NCI-H1436 treated with DMSO at 0.1 percent for 48 hours (cell line): ENCODE measurements around the gene TUBE1.
"Not testable (repeated sequence)": the region's sequence is repeated elsewhere in the genome, so short reads cannot be mapped to it uniquely, and the experiment has no call there.

Experiments
- DNase-seq: peaks from one replicate; lab custom pipeline; 2025; lab: John Stamatoyannopoulos, UW

The TUBE1 gene

GRCh38 chr6:112061605-112062004 lies 25.7 kb downstream of the TUBE1 start:
- DNase-seq = no peak

DNA sequence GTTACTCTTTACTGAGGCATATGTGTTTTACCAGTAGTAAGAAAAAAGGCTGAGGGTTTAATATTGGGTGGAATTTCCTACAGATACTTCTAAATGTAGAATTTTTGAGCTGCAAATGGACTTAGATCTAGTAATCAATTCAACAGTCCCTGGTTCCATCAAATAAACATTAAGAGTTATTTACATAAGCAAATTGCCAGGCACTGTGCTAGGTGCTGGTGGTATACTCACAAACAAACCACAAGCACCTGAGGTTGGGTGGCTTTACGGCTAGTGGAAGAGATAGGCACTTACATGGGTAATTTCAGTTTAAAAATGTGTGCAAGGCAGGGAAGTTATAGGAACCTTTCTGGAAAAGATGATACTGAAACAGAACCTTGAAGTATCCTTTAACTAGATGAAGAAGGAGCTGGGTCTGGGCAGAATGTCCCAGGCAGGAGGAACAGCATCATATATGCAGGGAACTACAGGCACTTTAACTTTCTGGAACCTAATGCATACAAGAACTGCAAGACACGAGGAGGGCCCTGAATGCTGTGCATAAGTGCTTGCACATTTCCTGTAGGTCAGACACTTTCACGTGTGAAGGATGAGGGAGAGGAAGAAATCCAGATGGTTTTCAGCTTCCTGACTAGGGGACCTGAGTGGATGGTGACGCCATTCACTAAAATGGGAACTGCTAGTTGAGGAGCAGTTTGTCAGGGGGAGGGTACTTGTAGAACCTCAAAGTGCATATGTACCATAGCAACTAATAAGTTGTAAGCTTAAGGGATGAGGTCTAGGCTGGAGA lies 28.8 kb downstream of the TUBE1 start:
- no peak for DNase-seq

DNA sequence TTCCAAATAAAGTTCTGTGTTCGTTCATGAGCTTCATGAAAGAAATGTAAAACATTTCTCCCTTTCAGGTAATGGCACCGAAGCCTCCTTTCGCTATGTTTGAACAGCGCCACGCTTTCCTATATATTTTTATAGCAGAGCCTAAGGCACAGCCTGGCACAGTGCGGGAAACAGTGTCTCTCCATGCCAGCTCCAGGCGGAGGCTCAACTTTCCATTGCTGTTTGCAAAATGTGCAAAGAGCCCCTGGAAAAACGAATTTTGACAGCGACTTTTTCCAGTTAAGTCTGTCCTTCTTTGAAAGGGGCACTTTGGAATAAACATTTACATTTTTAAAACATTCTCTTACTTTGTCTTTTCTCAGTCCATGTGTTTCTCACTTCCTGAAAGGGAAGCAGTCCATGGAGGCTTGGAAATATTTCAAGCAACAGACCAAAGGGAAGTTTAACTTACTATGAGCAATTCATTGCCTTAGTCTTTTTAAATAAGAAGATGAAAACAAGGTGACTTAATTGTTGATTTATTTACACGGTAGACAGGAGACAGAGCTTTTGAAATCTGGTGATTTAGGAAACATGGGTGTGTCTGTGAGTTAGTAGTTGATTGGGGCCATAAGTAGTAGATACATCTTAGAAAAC lies 32.6 kb downstream of the TUBE1 start:
- no peak for DNase-seq

GRCh38 chr6:112054001-112054400 lies 33.3 kb downstream of the TUBE1 start, which contains the start of gene CCN6:
TSS of gene CCN6 (plus strand) at chr6:112054104. CDS start at chr6:112054358, 254 bp downstream.
- no peak for DNase-seq

DNA sequence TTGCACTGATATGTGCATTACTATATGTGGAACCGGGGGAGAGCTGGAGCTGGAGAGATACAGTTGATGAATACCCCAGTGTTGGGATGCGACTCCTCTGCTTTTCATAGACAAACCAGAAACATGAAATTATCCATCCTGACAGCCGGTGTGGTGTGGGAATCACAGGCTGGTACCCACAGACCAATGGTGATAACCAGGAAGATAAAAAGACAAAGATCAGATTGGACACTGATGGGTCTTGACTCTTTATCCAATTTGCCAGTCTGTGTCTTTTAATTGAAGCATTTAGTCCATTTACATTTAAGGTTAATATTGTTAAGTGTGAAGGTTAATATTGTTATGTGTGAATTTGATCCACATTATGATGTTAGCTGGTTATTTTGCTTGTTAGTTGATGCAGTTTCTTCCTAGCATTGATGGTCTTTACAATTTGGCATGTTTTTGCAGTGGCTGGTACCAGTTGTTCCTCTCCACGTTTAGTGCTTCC lies 36.0 kb downstream of the TUBE1 start:
- not testable (repeated sequence) for DNase-seq

GRCh38 chr6:112050429-112050828 lies 36.9 kb downstream of the TUBE1 start:
- no peak for DNase-seq

DNA sequence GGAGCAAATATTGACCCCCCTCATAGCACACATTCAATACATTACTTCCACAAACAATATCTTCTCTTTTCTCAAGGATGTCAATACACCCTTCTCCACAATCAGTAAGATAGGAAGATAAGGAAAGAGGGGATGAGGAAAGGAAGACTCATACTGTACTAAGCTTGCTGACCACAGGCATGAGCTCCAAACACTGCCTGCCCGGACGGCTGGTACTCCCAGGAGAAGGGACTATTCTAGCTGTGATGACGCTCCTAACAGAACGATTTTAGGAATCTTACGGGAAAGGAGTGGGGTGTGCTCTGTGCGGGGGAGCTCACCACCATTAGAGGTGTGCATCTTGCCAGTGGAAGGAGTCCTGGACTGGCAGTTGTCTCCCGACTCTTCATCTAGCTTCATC lies 37.3 kb downstream of the TUBE1 start:
- no peak for DNase-seq

- no peak for DNase-seq
Observed at GRCh38 chr6:112049026-112049799, 38.1 kb downstream of the TUBE1 start.

DNA sequence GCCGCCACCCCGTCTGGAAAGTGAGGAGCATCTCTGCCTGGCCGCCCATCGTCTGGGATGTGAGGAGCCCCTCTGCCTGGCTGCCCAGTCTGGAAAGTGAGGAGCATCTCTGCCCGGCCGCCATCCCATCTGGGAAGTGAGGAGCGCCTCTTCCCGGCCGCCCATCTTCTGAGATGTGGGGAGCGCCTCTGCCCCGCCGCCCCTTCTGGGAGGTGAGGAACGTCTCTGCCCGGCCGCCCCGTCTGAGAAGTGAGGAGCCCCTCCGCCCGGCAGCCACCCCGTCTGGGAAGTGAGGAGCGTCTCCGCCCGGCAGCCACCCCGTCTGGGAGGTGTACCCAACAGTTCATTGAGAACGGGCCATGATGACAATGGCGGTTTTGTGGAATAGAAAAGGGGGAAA lies 39.8 kb downstream of the TUBE1 start:
- not testable (repeated sequence) for DNase-seq

DNA sequence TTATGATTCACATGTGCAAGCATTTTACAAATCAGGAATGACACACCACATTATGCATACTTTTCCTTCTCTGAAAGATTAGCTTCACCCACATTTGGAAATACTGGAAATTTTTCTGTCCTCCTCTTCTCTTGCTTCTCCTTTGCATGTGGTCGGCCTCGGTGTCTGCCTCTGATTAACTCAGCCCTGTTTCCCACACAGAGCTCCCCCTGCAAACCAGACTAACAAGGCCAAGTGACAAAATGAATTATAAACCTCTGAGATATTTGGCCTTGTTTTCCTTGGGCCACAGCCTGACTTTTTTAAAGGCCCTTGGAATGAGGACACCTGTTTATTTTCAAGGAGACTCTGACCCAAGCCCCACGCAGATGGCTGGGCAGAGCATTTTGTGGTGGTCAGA lies 42.4 kb downstream of the TUBE1 start:
- DNase-seq = no peak

DNA sequence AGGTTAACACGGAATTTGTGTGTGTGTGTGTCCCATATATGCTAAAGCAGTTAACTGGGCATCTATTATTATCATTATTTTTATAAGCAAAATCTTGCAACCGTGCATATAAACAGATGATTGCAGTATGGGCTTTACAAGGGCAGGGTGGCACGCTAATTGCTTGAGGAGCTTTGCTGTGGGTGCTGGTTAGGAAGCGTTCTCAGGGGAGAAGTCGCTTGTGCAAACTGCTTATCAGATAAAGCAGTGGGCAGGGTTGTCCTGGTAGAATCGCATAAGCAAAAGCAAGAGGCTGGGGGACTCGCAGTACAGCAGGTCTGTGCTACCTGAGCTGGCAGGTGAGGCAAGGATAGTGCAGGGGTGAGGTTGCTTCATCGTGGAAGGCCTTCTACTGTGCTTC lies 43.1 kb downstream of the TUBE1 start:
- DNase-seq = no peak

DNA sequence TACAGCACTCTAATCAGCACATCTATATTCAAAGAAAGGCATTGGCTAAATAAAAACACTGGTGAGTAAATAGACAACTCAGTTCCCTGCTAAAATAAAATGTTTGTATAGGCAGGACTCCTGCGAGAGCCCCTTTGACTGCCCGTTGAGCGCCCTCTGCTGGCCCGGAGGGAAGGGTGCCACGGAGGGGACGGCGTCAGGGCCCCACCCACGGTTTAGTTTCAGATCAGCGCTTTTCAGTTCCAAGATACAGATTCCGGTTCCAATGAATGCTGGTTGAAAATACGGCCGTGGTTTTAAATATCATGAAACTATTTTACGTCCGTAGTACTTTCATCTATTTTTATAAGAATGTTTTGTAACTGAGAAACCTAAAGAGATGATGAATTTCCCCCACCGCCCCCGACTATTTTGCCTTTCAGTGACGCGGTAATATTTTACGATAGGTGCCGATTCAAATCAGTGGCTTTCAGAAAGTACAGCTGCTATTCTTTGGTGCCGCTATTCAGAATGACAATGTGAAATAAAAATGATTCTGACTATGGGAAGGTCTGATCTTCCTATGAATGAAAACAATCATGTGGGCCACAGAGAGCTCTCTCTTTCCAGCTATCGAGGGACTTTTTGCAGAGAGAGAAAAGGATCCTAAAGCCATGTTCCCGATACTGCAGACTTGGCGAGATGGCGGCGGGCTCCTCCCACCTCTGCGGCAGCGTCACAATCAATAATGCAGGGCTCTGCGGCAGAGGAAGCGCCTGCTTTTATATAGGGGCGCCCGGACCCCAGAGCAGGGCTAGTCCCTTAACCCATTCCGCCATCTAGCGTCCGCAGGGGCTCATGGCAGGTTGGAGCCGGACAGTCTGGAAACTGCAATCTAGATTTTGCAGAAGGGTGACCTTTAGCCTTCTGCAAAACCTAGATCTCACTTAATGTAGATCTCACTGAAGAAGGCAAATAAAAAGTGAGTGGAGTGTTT lies 44.0 kb downstream of the TUBE1 start:
- peak; percentile 73 for DNase-seq

DNA sequence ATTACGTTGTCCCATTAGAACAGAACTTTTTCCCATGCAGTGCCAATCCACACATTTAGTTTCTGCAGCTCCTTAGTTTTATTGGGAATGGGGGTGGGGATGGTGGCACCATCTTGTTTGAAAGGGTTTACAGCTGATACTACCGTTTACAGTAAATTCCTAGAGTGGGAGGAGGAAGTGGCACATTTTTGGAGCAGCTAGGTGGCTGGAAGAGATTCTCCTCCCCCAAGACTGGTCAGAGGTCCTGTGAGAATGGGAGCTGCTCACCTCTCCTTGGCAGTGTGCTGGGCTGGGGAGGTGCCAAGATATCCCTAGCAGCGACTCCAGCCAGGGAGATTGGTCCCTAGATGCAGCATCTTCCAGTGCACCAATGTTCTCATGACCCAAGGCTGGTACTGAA lies 45.7 kb downstream of the TUBE1 start:
- no peak for DNase-seq

- DNase-seq = no peak
Observed at GRCh38 chr6:112040956-112041355, 46.3 kb downstream of the TUBE1 start.

- no peak for DNase-seq
Observed at GRCh38 chr6:112039431-112039770, 47.9 kb downstream of the TUBE1 start.

DNA sequence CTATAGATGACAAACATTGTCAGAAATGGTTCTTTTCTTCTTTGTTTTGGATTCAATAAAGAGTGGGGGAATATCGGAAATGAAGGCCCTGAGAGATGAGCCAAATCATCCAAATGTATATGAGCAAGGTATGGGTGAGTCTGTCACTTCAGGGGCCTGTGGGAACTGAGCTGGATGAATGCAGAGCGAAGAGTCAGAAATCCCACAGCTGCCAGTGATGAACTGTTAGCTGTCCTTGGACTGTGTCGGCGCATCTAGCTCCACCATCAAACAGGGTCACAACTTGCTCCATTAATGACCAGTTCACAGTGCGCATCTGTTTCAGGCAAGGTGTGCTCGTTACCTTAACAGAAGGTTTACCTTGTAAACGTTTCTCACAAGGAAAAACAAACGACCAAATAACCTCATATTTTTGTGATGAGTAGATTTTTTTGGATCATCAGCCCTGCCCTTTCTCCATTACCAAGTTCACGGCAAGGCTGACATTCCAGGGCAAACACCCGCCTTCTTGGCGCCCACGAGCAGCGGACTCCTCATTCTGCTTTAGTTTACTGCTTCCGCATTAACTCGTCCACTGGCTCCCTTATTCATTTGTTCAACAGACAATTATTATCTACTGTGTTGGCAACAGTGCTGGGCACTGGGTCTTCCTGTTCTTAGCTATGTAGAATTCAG lies 48.4 kb downstream of the TUBE1 start:
- no peak for DNase-seq

DNA sequence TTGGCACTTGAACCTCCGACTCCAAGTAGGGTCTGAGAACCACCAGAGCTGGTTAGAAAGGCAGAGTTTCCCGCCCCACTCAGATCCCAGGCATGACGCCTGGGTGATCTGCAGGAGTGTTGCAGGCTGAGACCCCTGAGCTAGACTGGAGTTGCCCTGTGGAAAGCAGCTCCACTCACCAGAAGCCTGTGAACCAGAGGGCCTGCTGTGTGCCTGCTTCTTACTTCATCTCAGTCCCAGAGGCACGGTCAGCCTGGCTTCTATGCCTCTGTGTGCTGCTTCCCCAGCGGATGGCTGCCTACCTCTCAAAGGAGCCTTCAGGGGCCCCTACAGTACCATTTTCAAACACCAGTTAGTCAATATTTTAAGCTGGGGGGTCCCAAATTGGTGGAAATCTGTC lies 49.0 kb downstream of the TUBE1 start:
- no peak for DNase-seq

DNA sequence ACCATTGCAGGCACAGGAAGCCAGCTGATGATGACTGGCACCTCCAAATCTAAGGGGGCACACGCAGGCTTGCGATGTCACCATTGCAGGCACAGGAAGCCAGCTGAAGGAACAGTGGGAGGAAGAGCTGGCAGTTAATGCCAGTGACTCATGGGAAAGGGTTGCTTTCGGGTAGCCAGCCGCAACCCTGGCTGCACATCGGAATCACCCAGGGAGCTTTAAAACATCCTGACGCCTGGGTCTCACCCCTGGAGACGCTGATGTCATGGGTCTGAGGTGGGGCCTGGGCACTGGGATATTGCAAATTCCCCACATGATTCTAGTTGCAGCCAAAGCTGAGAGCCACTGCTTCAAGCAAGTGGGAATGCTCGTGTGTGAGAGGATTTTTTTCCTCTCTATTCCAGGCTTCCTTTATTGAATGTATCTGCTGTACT lies 49.5 kb downstream of the TUBE1 start:
- no peak for DNase-seq

- DNase-seq = no peak
Observed at GRCh38 chr6:112036088-112036637, 51.1 kb downstream of the TUBE1 start.

DNA sequence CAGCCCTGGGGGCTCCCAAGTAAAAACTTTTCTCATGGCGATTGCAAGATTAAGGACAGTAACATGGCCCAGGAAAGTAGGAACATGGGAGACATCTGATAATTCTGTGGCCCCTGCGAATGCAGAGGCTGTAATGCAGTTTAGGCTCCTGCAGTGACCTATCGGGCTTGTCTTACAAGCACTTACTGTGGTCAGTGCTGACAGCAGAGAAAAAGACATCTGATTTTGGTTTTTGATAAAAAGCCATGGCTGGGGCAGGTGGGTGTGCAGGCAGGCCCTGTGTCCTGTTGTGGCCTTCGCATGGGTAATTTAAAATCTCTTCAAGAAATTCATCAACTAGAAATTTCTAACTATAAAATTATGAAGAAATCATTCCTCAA lies 52.7 kb downstream of the TUBE1 start:
- no peak for DNase-seq
